Endothelial cell of umbilical vein (primary cell): Measurements from ENCODE around the gene NR2E3. TPM values are rescaled to one million over a fixed set of nuclear protein-coding genes. Genes with fewer than 3 reads are reported as not detected.
A peak's percentile ranks its signal among the peaks of the same experiment; 100 is the strongest.

ENCODE experiments used
- BruUV-seq: library from RNA; stranded (reverse); fragments of 400-500 nt; replicated peaks from 2 replicates; lab custom pipeline; 2021; lab: Mats Ljungman, UMichigan
- CTCF ChIA-PET: fragments of 300-600, 350-600 bp; sonication (Branson Sonifier 250); formaldehyde crosslinking; loops from one replicate; lab custom pipeline; 2021; ENCODE audit warnings: antibody characterized with exemption, inconsistent platforms; lab: Charles Lee
- POLR2A ChIA-PET: fragments of 300-600, 350-600 bp; sonication (Branson Sonifier 250); formaldehyde crosslinking; loops from one replicate; lab custom pipeline; 2021; ENCODE audit warnings: antibody characterized with exemption, inconsistent platforms; lab: Charles Lee
- DNase-seq: peaks from one replicate; pipeline ENCODE4 v3.0.0-alpha.2; 2011; ENCODE audit warnings: low read depth, low spot score
- FAIRE-seq: peaks from 2 replicates; lab custom pipeline; 2011; peaks lifted over from hg19 to GRCh38; lab: Jason Lieb, UNC
- H2AFZ ChIP-seq: 2 replicates; pipeline ENCODE4 v1.6.0; 2012; ENCODE audit warnings: low read depth, low read length, control low read depth, inconsistent platforms
- H3K27ac ChIP-seq: 2 replicates; pipeline ENCODE4 v1.5.1; 2011; ENCODE audit warnings: low read depth, mild to moderate bottlenecking, control low read depth, low read length, moderate library complexity; ENCODE audit not compliant: insufficient read depth
- H3K27me3 ChIP-seq, 2 experiments: 2 replicates each; pipeline versions ENCODE4 v1.6.0 to v1.6.1; 2011; ENCODE audit warnings: low read length in 2 of 2, mixed read lengths in 1 of 2; ENCODE audit not compliant: control insufficient read depth in 2 of 2, insufficient read depth in 2 of 2
- H3K36me3 ChIP-seq, 2 experiments: 2 replicates in 1 of 2; 3 replicates in 1 of 2; pipeline ENCODE4 v1.5.1; 2011; ENCODE audit warnings: low read length in 2 of 2, mild to moderate bottlenecking in 1 of 2, moderate library complexity in 1 of 2; ENCODE audit not compliant: control insufficient read depth in 2 of 2, insufficient read depth in 2 of 2; ENCODE audit errors: extremely low read depth in 1 of 2
- H3K4me1 ChIP-seq: 3 replicates; pipeline ENCODE4 v1.5.1; 2011; ENCODE audit warnings: mild to moderate bottlenecking, low read length; ENCODE audit not compliant: control insufficient read depth, insufficient read depth; ENCODE audit errors: extremely low read depth
- H3K4me2 ChIP-seq: 2 replicates; pipeline ENCODE4 v1.6.1; 2011; ENCODE audit warnings: low read length, control low read depth, mixed read lengths; ENCODE audit not compliant: insufficient read depth
- H3K4me3 ChIP-seq, 3 experiments: fragments of 200-600 bp in 1 of 3; sonication (generic), shearing (Covaris generic) in 1 of 3; replicated peaks in 1 of 3; 2 replicates each; pipeline ENCODE4 v1.5.1; 2011 to 2016; ENCODE audit warnings: control low read depth in 3 of 3, low read length in 3 of 3, mild to moderate bottlenecking in 2 of 3, inconsistent platforms in 1 of 3, low read depth in 1 of 3, moderate library complexity in 1 of 3; ENCODE audit not compliant: insufficient read depth in 1 of 3
- H3K79me2 ChIP-seq: 2 replicates; pipeline ENCODE4 v1.6.0; 2012; ENCODE audit warnings: low read length, inconsistent platforms; ENCODE audit not compliant: control insufficient read depth, insufficient read depth
- H3K9ac ChIP-seq: replicated peaks from 2 replicates; pipeline ENCODE3; 2011; ENCODE audit warnings: low read length, control low read depth; ENCODE audit not compliant: insufficient read depth; ENCODE audit errors: extremely low read depth
- H3K9me1 ChIP-seq: replicated peaks from 3 replicates; pipeline ENCODE4 v1.6.0; 2011; ENCODE audit warnings: mild to moderate bottlenecking, low read length; ENCODE audit not compliant: control insufficient read depth, insufficient read depth; ENCODE audit errors: extremely low read depth
- H3K9me3 ChIP-seq: replicated peaks from 2 replicates; pipeline ENCODE4 v1.5.1; 2012; ENCODE audit warnings: low read length, inconsistent platforms; ENCODE audit not compliant: control insufficient read depth, insufficient read depth
- H4K20me1 ChIP-seq: replicated peaks from 2 replicates; pipeline ENCODE3; 2011; ENCODE audit warnings: mild to moderate bottlenecking, low read length; ENCODE audit not compliant: control insufficient read depth, insufficient read depth; ENCODE audit errors: extremely low read depth
- CTCF ChIP-seq, 2 donors: IDR thresholded peaks; 1 replicate in 1 of 2; 2 replicates in 1 of 2; pipeline ENCODE4 v1.5.1; 2011; ENCODE audit warnings: low read length in 2 of 2, mild to moderate bottlenecking in 2 of 2, moderate library complexity in 2 of 2, control low read depth in 1 of 2, inconsistent platforms in 1 of 2, low read depth in 1 of 2; ENCODE audit not compliant: insufficient read depth in 1 of 2; ENCODE audit errors: extremely low read depth in 1 of 2
- FOS ChIP-seq: IDR thresholded peaks from 2 replicates; pipeline ENCODE4 v1.6.1; 2011; ENCODE audit warnings: mild to moderate bottlenecking, low read length, moderate library complexity, borderline replicate concordance; ENCODE audit not compliant: insufficient read depth
- MYC ChIP-seq: IDR thresholded peaks from one replicate; pipeline ENCODE4 v1.6.1; 2011; ENCODE audit warnings: mild to moderate bottlenecking, low read depth, low read length
- POLR2A ChIP-seq: IDR thresholded peaks from 2 replicates; pipeline ENCODE4 v1.6.1; 2012; ENCODE audit warnings: low read depth, mild to moderate bottlenecking, control low read depth, low read length
- dilution Hi-C: fragments of 300-500 bp; cut with MboI; formaldehyde crosslinking; loops from one replicate; pipeline ENCODE4 v1.15.0; 2019; ENCODE audit warnings: low sequenced_read_pairs; ENCODE audit not compliant: extremely low pct_ligation_motif_present
- intact Hi-C: fragments of 100-400 bp; cut with micrococcal nuclease; formaldehyde crosslinking; loops from one replicate; pipeline ENCODE4 v1.10.0; 2022
- polyA plus RNA-seq, 4 experiments: library from polyadenylated mRNA; depleted of rRNA in 3 of 4; stranded (reverse) in 3 of 4; unstranded in 1 of 4; fragments of >200 nt; gene quantifications; 2 replicates each; pipeline versions ENCODE4 v1.2.1 to v1.2.3, GENCODE V29; 2011 to 2012; ENCODE audit warnings: missing spikeins in 1 of 4
- total RNA-seq: library from RNA; stranded (reverse); gene quantifications from 2 replicates; pipeline ENCODE4 v1.2.3, GENCODE V29; 2021
- TF ChIP-seq, protein P1 (sequence below): IDR thresholded peaks from 2 replicates; pipeline ENCODE4 v1.6.1; 2011; ENCODE audit not compliant: insufficient read depth, insufficient read length

NR2E3 gene
- total and polyA plus RNA-seq, 2 donors (not counting 3 experiments of a cell fraction or from before 2014, with no cell fraction given), result 0.04 to 0.38 TPM

GRCh38 chr15:71801935-71802655 lies 8.3 kb upstream of the NR2E3 start:
- no peaks in the 10 kb centered on the region for H4K20me1 ChIP-seq
- no peaks in the 10 kb centered on the region for H3K79me2 ChIP-seq
- BruUV-seq, result no TSS peak
- POLR2A ChIA-PET, result interaction anchor here (0.7 kb wide), 1 partner anchor 49 kb away, joined by 3 read pairs; no protein-coding TSS in a partner anchor
- H3K27me3 ChIP-seq, result no peaks in the 10 kb centered on the region
- no peak overlapping the region for H3K27ac ChIP-seq
- H3K9me1 ChIP-seq, result no peaks in the 10 kb centered on the region
- FAIRE-seq (peak; percentile 55), DNase-seq (no peak)
- H2AFZ ChIP-seq, result no peak overlapping the region
- no peak overlapping the region for H3K4me2 ChIP-seq
- intact Hi-C loops (loop anchor here (1.0 to 5.0 kb wide), 11 partner anchors 22 to 977 kb away; no protein-coding TSS in a partner anchor), dilution Hi-C loops (no loop called here)
- H3K9me3 ChIP-seq, result no peaks in the 10 kb centered on the region
- peaks cover 10% of the 10 kb centered on the region for H3K4me1 ChIP-seq
- H3K4me3 ChIP-seq, result no peak overlapping the region
- TF ChIP-seq CTCF (IDR thresholded peaks at IDR 0.05; ENCODE audit: extremely low read depth in 1 of 2, insufficient read depth in 1 of 2, low read depth in 1 of 2, low read length in 2 of 2) (no peak), POLR2A (no peak), FOS (no peak), MYC (no peak)
- TF ChIP-seq, protein P1, sequence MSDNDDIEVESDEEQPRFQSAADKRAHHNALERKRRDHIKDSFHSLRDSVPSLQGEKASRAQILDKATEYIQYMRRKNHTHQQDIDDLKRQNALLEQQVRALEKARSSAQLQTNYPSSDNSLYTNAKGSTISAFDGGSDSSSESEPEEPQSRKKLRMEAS, result no peak
- H3K36me3 ChIP-seq, result no peaks in the 10 kb centered on the region
- CTCF ChIA-PET, result interaction anchor here (1.0 to 12.4 kb wide), 19 partner anchors 11 to 896 kb away, joined by 3 to 235 read pairs (median 6); no protein-coding TSS in a partner anchor
- H3K9ac ChIP-seq, result no peak overlapping the region
